ENCODE measurements around the gene CIB4.

Gene CIB4

DNA sequence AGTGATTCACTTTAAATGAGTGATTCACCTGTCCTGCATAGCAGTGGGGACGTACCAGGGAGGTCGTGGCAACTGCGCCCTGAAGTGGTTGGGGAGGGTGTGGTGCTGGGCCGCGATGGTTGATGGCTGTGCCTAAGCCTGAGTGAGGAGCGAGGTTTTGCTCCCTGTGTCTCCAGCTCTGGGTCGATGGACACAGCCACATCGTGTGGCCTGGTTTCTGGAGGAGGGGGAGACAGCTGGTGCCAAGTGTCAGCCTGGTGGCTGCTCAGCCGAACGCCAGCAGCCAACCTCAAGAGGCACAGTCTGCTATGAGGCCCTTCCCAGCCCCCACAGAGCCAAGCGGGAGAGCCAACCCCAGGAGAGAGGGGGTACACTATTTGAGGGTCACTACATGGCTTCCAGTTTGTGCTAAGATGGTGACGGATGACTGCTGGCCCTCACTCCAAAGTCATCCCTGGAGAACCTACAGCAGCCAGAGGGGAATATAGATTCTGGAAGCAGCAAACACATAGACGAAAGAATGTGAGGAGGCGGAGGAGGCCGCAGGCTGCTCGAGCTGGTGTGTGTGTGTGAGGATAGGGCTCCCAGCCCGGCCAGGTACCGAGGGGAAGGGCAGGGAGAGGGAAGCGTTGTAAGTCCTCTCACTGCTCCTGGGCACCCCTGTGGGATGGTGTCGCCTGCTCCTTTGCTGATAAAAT lies 104.6 kb downstream of the CIB4 start:
- Histone ChIP-seq H3K9ac (ENCODE audit: low read depth, low read length) (no peak overlapping the region), H3K36me3 (ENCODE audit: insufficient read depth, low read length) (no peaks in the 10 kb centered on the region), H3K4me1 (ENCODE audit: insufficient read depth, low read length) (peaks cover 10% of the 10 kb centered on the region; the same call in 1 of the 2 replicates)

DNA sequence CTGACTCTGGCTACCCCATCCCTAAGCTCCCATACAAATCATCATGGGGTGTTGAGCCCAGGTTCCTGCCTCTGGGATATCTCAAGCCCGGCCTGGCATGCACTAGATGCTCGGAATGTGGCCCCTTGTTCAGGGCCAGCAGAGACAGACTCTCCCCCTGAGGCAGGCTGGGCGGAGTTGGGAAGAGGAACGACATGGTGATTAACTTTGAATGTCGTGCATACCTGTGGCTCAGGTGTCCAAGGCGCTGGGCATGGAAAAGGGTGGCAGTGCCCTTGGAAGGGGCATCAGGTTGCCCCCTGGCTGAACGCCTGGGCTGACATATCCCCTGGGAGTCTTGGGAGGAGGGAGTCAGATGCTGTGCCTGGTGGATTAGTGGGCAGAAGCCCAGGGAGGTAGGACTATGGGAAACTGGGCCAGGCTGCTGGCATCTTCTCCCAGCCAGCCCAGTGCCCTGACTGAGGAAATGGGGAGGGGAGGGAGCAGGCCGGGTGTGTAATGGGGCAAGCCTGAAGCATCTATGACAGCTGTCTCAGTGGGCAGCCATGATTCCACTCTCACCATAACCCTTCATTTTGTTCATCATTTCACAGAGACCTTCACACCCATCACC lies 105.4 kb downstream of the CIB4 start:
- 0 out of 2 replicates have a peak, but pooled peaks cover 2% of the 10 kb centered on the region for H3K4me1 ChIP-seq (ENCODE audit: insufficient read depth, low read length)
- no peaks in the 10 kb centered on the region for H3K9me3 ChIP-seq (ENCODE audit: control insufficient read depth, insufficient read depth, low read length)
- no peak overlapping the region for H3K9ac ChIP-seq (ENCODE audit: low read depth, low read length)
- no peaks in the 10 kb centered on the region for H3K36me3 ChIP-seq (ENCODE audit: insufficient read depth, low read length)

More for the DNA sequence above, 104.6 kb downstream of the CIB4 start:
- H3K9me3 ChIP-seq (ENCODE audit: control insufficient read depth, insufficient read depth, low read length), result no peaks in the 10 kb centered on the region

DNA sequence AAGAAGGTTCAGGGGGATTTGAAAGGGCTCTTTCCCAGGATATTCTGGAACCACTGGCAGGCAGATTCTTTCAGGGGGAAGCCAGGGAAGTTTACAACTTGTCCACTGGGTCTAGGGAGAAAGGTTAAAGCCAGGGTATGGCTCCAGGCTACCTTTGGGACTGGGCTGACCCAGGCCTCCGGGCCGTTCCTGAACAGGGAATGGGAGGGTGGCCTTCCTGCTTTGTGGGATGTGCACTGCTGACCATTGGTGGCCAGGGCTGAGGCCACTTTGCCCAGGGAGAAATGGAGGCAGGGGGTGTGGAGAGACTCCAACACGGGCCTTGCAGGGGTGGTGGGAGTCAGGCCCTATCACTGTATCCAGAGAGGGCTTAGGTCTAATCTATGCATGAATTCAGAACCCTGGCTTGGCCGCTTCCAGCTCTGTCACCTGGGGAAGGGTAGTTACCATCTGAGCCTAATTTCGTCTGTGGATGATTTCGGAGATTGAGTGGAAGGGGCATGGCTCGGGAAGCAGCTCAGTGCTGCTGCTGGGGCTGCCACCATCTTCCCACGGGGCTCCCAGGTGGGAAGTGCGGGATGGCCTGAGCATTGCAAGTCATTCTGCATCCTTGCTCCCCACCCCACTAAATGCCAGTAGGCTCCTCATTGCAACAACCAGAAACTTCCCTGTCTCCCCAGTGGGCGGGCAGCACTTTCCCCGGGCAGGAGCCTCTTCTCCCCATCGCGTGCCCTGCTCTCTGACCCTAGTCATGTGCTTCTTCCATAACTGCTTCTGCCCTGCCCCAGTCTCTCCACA lies 106.1 kb downstream of the CIB4 start:
- no peaks in the 10 kb centered on the region; the same call in 1 of the 2 replicates for H3K4me1 ChIP-seq (ENCODE audit: insufficient read depth, low read length)
- H3K9me3 ChIP-seq (ENCODE audit: control insufficient read depth, insufficient read depth, low read length), result no peaks in the 10 kb centered on the region
- H3K9ac ChIP-seq (ENCODE audit: low read depth, low read length), result no peak overlapping the region
- H3K36me3 ChIP-seq (ENCODE audit: insufficient read depth, low read length), result no peaks in the 10 kb centered on the region

DNA sequence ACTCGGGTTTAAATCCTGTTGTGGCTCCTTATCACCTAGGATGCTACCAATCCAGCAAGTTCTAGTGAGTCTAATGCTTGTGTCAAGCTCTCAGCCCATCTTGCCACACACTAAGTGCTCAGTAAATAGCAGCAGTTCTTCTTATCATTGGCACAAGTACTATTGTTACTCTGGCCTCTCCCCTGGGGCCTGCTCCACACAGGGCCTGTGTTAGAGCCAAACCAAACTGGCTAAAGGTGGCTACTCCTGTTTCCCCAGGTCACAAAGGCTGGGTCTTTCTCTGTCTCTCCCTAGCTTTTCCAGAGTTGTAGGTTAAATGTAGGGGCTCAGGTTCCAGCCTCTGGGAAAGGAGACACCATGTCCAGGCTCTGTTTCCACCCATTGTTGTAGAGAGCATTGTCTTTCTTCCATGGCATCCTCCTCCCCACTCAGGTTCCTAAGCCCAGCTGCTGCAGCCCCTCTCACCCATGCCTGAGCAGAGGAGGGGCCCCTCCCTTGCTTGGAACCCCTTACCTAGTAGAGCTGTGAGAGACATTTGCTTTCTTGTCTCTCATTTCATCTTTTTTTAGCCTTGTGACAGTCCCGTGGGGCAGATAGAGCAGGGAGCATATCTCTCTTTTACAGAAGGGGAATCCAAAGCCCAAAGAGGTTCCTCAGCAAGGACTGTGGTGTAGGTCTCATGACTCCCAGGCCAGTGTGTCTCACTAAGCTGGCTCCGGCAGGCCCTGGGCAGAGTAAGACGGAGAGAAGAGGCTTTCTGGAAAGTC lies 106.9 kb downstream of the CIB4 start:
- no peaks in the 10 kb centered on the region for H3K36me3 ChIP-seq (ENCODE audit: insufficient read depth, low read length)
- H3K4me1 ChIP-seq (ENCODE audit: insufficient read depth, low read length), result no peaks in the 10 kb centered on the region; the same call in 1 of the 2 replicates
- no peak overlapping the region for H3K9ac ChIP-seq (ENCODE audit: low read depth, low read length)
- H3K9me3 ChIP-seq (ENCODE audit: control insufficient read depth, insufficient read depth, low read length), result no peaks in the 10 kb centered on the region

DNA sequence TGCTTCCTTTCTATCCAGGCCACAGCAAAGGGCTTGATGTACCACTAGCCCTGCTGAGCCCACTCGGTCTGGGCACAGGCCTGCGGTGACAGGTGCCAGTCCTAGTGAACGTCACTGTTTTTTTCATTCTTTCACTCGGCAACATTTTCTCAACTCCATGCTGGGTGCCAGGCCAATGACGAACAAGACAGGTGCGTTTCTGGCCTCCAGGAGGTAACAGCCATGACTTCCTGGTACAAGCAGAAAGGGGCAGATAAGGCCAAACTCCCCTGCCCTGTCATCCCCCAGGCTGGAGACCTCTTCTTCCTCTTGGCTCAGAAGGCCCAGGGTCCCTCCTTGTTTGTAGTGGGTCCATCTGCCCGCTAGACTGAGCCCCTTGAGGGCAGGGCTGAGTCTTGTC lies 107.5 kb downstream of the CIB4 start:
- Histone ChIP-seq H3K9ac (ENCODE audit: low read depth, low read length) (no peak overlapping the region), H3K4me1 (ENCODE audit: insufficient read depth, low read length) (no peaks in the 10 kb centered on the region; the same call in 1 of the 2 replicates), H3K36me3 (ENCODE audit: insufficient read depth, low read length) (no peaks in the 10 kb centered on the region), H3K9me3 (ENCODE audit: control insufficient read depth, insufficient read depth, low read length) (no peaks in the 10 kb centered on the region)

DNA sequence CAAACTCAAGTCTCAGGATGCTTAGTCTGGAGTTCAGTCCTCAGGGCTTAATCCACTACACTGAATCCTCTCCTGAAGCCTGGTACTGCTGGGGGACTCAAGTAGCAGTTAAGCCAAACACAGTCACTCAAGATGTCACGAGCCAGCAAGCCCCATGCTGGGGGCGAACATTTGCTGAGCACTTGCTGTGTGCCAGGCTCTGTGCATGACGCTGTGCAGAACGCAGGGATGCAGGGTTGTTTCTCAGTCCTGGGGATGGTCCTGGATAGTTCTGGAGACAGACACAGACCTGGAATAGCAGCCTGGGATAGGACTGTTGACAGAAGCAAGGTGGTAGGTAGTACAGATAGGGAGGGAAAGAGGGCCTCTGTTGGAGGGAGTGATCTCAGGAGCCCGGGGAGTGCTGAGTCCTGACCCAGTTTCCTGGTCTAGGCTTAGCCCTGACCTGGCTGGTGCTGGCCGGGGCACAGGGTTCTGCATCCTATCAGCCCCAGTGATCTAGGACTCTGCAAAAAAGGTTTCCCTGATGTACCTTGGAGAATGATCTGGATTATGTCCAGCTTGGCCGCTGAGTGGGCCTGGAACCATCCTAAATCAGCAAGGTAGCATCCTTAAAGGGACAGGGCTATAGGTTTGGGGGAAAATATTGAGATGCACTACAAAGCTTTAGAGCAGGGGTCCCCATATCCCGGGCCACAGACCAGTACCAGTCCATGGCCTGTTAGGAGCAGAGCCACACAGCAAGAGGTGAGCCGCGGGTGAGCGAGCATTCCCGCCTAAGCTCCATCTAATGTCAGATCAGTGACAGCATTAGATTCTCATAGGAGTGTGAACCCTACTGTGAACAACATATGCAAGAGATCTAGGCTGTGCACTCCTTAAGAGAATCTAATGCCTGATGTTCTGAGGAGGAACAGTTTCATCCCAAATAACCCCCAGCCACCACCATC lies 108.6 kb downstream of the CIB4 start:
- Histone ChIP-seq H3K36me3 (ENCODE audit: insufficient read depth, low read length) (no peaks in the 10 kb centered on the region), H3K9me3 (ENCODE audit: control insufficient read depth, insufficient read depth, low read length) (no peaks in the 10 kb centered on the region), H3K9ac (ENCODE audit: low read depth, low read length) (no peak overlapping the region), H3K4me1 (ENCODE audit: insufficient read depth, low read length) (no peaks in the 10 kb centered on the region; the same call in 1 of the 2 replicates)
